ENCODE results near the gene FEZF1.

DNA sequence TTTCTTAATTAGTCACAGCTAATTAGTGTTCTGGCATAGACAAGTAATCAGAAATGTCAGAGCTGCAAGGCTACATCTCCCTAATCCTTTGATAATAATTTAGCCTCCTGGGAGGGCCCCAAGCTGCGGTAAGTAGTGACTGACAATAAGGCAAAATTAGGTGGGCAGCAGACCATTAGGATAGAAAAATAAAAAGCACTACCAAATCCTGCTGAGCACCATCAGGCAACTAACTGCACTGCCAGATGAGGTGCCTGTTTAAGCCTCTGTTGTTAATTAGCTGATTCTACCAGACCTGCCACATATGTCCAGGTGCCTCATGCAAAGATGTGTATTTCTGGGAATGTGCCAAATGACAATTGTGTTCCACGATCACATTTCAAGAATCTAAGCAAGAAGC lies 32.5 kb upstream of the FEZF1 start:
- no peak for TF ChIP-seq MAFK (IDR thresholded peaks at IDR 0.05; ENCODE audit: low read depth, low read length)
- no peak for TF ChIP-seq POLR2A (IDR thresholded peaks at IDR 0.05; ENCODE audit: low read depth, low read length)
- TF ChIP-seq USF2 (IDR thresholded peaks at IDR 0.05; ENCODE audit: low read depth, low read length): no peak
- TF ChIP-seq CTCF (conservative IDR thresholded peaks at IDR 0.05; ENCODE audit: low read depth, low read length): no peak
- no peak for TF ChIP-seq CHD1 (IDR thresholded peaks at IDR 0.05; ENCODE audit: low read depth, low read length)
- TF ChIP-seq RAD21 (IDR thresholded peaks at IDR 0.05; ENCODE audit: low read length): no peak
- no peak for TF ChIP-seq SMC3 (IDR thresholded peaks at IDR 0.05; ENCODE audit: low read depth, low read length)
- TF ChIP-seq CEBPB (IDR thresholded peaks at IDR 0.05; ENCODE audit: low read depth, low read length): no peak
- TF ChIP-seq, protein P1, sequence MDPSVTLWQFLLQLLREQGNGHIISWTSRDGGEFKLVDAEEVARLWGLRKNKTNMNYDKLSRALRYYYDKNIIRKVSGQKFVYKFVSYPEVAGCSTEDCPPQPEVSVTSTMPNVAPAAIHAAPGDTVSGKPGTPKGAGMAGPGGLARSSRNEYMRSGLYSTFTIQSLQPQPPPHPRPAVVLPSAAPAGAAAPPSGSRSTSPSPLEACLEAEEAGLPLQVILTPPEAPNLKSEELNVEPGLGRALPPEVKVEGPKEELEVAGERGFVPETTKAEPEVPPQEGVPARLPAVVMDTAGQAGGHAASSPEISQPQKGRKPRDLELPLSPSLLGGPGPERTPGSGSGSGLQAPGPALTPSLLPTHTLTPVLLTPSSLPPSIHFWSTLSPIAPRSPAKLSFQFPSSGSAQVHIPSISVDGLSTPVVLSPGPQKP (IDR thresholded peaks at IDR 0.05; ENCODE audit: borderline replicate concordance, low read depth, low read length): no peak
- TF ChIP-seq RCOR1 (IDR thresholded peaks at IDR 0.05; ENCODE audit: insufficient replicate concordance, low read length): no peak
- TF ChIP-seq BHLHE40 (IDR thresholded peaks at IDR 0.05; ENCODE audit: low read depth, low read length): no peak
- TF ChIP-seq NFE2L2 (IDR thresholded peaks at IDR 0.05; ENCODE audit: low read depth, low read length): no peak
- no peak for TF ChIP-seq FOS (IDR thresholded peaks at IDR 0.05; ENCODE audit: low read depth, low read length)
- TF ChIP-seq RFX5 (IDR thresholded peaks at IDR 0.05; ENCODE audit: low read depth, low read length): no peak

All from IMR-90 (cell line).